CD4-positive, alpha-beta T cell (primary cell): ENCODE results near the gene CCNO. TPM values are rescaled to one million over a fixed set of nuclear protein-coding genes. Genes with fewer than 3 reads are reported as not detected.
A peak's percentile ranks its signal among the peaks of the same experiment; 100 is the strongest.

Experiments used
- ATAC-seq: fragments of 200-7000 bp; cut with Tn5 transposase; one replicate; pipeline ENCODE4 v1.10.0; 2022; ENCODE audit warnings: mild to moderate bottlenecking; ENCODE audit not compliant: poor library complexity
- CTCF ChIA-PET: fragments of 350-600 bp; sonication (Branson Sonifier 250); formaldehyde crosslinking; loops from one replicate; lab custom pipeline; 2021; ENCODE audit warnings: antibody characterized with exemption, inconsistent platforms; lab: Charles Lee
- POLR2A ChIA-PET: fragments of 350-600 bp; sonication (Branson Sonifier 250); formaldehyde crosslinking; loops from one replicate; lab custom pipeline; 2021; ENCODE audit warnings: antibody characterized with exemption, inconsistent platforms; lab: Charles Lee
- DNase-seq, 14 experiments: peaks; one replicate each; pipeline ENCODE4 v3.0.0-alpha.2; 2013 to 2020; ENCODE audit warnings: mixed read lengths in 2 of 14
- H3K27ac ChIP-seq, 2 donors: one replicate each; pipeline versions ENCODE4 v1.5.1 to v1.7.0; 2013; ENCODE audit warnings: low read length in 2 of 2, low read depth in 1 of 2, mild to moderate bottlenecking in 1 of 2
- H3K27me3 ChIP-seq, 2 experiments: 1 replicate in 1 of 2; 2 replicates in 1 of 2; pipeline versions ENCODE4 v1.6.1 to v1.7.0; 2013; ENCODE audit warnings: low read length in 2 of 2, control low read depth in 1 of 2, mild to moderate bottlenecking in 1 of 2, moderate library complexity in 1 of 2; ENCODE audit not compliant: insufficient read depth in 2 of 2, control insufficient read depth in 1 of 2
- H3K36me3 ChIP-seq: one replicate; pipeline ENCODE4 v1.6.1; 2013; ENCODE audit warnings: low read length, control low read depth; ENCODE audit not compliant: insufficient read depth
- H3K4me1 ChIP-seq: one replicate; pipeline ENCODE4 v1.6.1; 2013; ENCODE audit warnings: low read length, control low read depth; ENCODE audit not compliant: insufficient read depth
- H3K4me3 ChIP-seq: one replicate; pipeline ENCODE4 v1.5.1; 2013; ENCODE audit warnings: mild to moderate bottlenecking, low read length, moderate library complexity
- H3K9me3 ChIP-seq, 2 experiments: 1 replicate in 1 of 2; 2 replicates in 1 of 2; pipeline versions ENCODE4 v1.6.1 to v1.7.0; 2013; ENCODE audit warnings: low read length in 2 of 2, mild to moderate bottlenecking in 2 of 2, control low read depth in 1 of 2, moderate library complexity in 1 of 2; ENCODE audit not compliant: control insufficient read depth in 1 of 2, insufficient read depth in 1 of 2
- H3K27ac Mint-ChIP-seq: one replicate; pipeline ENCODE4 v1.8.0; 2020; ENCODE audit warnings: mixed read lengths
- H3K27me3 Mint-ChIP-seq: one replicate; pipeline ENCODE4 v1.8.0; 2021; ENCODE audit warnings: mixed read lengths
- H3K36me3 Mint-ChIP-seq: one replicate; pipeline ENCODE4 v1.8.0; 2021; ENCODE audit warnings: low read depth, mixed read lengths
- H3K4me1 Mint-ChIP-seq: one replicate; pipeline ENCODE4 v1.8.0; 2021; ENCODE audit warnings: low read depth, mixed read lengths
- H3K4me3 Mint-ChIP-seq: one replicate; pipeline ENCODE4 v1.8.0; 2020; ENCODE audit warnings: mild to moderate bottlenecking, mixed read lengths
- H3K9me3 Mint-ChIP-seq: one replicate; pipeline ENCODE4 v1.8.0; 2020; ENCODE audit warnings: mixed read lengths
- CTCF ChIP-seq: fragments of 200-600 bp; IDR thresholded peaks from one replicate; pipeline ENCODE4 v1.8.0; 2022; ENCODE audit warnings: antibody characterized with exemption, mild to moderate bottlenecking
- intact Hi-C, 2 experiments: fragments of 100-400 bp; cut with DNase I in 1 of 2; cut with micrococcal nuclease in 1 of 2; formaldehyde crosslinking; loops; one replicate each; pipeline versions ENCODE4 v1.15.1 to v1.9.0; 2023 to 2025; cut with DNase I, micrococcal nuclease
- total RNA-seq, 174 experiments: library from RNA in 2 of 174; stranded (reverse) in 2 of 174; gene quantifications; one replicate each; pipeline ENCODE4 v1.2.3 and lab custom pipeline; 2021 to 2026

The CCNO gene
- total RNA-seq, 2 experiments from 2014 or later = not detected

DNA sequence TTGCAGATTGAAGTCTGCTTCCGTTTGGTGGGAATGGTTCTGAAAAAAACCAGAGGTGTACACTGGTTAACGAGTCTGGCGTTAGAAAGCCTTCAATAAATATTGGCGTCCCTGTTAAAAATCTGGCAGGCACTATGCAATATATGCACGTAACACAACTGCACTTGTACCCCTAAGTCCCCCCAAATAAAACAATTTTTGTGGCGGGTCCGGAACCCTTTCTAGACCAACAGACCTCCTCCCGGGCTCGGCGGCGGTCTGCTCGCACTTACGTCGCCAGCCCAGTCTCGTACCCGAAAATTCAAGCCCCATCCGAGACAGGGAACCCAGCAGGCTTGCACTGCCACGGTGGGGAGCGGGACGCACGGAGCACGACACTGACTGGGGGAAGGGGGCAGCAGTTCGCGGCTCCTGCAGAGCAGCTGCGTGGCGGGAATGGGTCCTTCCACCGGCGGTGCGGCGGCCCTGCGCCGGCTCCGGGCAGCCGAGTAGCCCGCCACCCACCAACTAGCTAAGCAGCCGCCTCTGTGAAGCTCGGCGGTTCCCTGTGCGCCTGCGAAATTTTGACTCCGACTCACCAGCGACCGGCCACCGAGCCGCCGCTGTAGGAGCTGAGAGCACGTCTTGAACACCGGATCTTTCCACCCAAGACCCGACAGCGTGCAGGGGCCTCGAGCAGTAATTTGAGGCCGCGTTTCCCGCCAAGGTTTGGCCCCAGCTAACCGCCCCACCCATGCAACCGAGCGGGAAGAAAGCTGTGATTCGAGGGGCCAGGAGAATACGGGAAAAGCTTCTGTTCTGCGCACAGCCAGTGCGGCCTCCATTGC lies 10.2 kb downstream of the CCNO start:
- H3K9me3 ChIP-seq = peaks cover 0 to 40% of the 10 kb centered on the region in 2 experiments
- peak in 3 of 14 experiments; percentile 22 to 35 (median 32) for DNase-seq
- H3K36me3 ChIP-seq = no peaks in the 10 kb centered on the region
- no peak overlapping the region for H3K27ac Mint-ChIP-seq
- H3K27me3 Mint-ChIP-seq = peaks cover 90% of the 10 kb centered on the region
- ATAC-seq = peak; percentile 15
- intact Hi-C loops = no loop called here
- H3K27me3 ChIP-seq = peaks cover 81 to 96% of the 10 kb centered on the region in 2 experiments
- CTCF ChIA-PET = interaction anchor here (1.0 kb wide), 1 partner anchor 9 kb away, joined by 4 read pairs; no protein-coding TSS in a partner anchor
- TF ChIP-seq CTCF = no peak
- H3K27ac ChIP-seq = no peak overlapping the region
- peak overlapping the region; percentile 10 for H3K4me3 ChIP-seq
- POLR2A ChIA-PET = interaction anchor here (1.0 to 2.5 kb wide), 3 partner anchors 8 to 46 kb away, joined by 3 to 19 read pairs (median 5); partner anchors contain the start of gene CCNO
- peak overlapping the region; percentile 72 for H3K4me3 Mint-ChIP-seq
- peaks cover 53% of the 10 kb centered on the region for H3K4me1 Mint-ChIP-seq
- peaks cover 52% of the 10 kb centered on the region for H3K4me1 ChIP-seq
- H3K9me3 Mint-ChIP-seq = no peaks in the 10 kb centered on the region
- H3K36me3 Mint-ChIP-seq = no peaks in the 10 kb centered on the region

GRCh38 chr5:55222092-55222984 lies 11.1 kb downstream of the CCNO start:
- Histone ChIP-seq H3K27me3 (peaks cover 73 to 95% of the 10 kb centered on the region in 2 experiments), H3K9me3 (peaks cover 0 to 34% of the 10 kb centered on the region in 2 experiments), H3K4me3 (no peak overlapping the region), H3K4me1 (peaks cover 44% of the 10 kb centered on the region), H3K36me3 (no peaks in the 10 kb centered on the region), H3K27ac (no peak overlapping the region)
- DNase-seq = no peak
- intact Hi-C loops = no loop called here
- ATAC-seq = no peak
- H3K4me3 Mint-ChIP-seq = peak overlapping the region; percentile 72
- TF ChIP-seq CTCF = no peak
- no peaks in the 10 kb centered on the region for H3K36me3 Mint-ChIP-seq
- POLR2A ChIA-PET = interaction anchor here (1.1 kb wide), 1 partner anchor 45 kb away, joined by 3 read pairs; no protein-coding TSS in a partner anchor
- H3K27me3 Mint-ChIP-seq = peaks cover 86% of the 10 kb centered on the region
- no peak overlapping the region for H3K27ac Mint-ChIP-seq
- H3K9me3 Mint-ChIP-seq = no peaks in the 10 kb centered on the region
- H3K4me1 Mint-ChIP-seq = peaks cover 47% of the 10 kb centered on the region
- CTCF ChIA-PET = no interaction called here
